H1 (cell line): Measurements from ENCODE around the gene PCDHAC1. TPM values are rescaled to one million over a fixed set of nuclear protein-coding genes. Genes with fewer than 3 reads are reported as not detected.

Experiments used
- CTCF ChIA-PET: fragments of 300-600 bp; sonication (Branson Sonifier 250); formaldehyde crosslinking; loops from one replicate; lab custom pipeline; 2021; ENCODE audit not compliant: partially characterized antibody; lab: Charles Lee
- POLR2A ChIA-PET: fragments of 300-600 bp; sonication (Branson Sonifier 250); formaldehyde crosslinking; loops from one replicate; lab custom pipeline; 2021; ENCODE audit warnings: inconsistent platforms; ENCODE audit not compliant: partially characterized antibody; lab: Charles Lee
- DNase-seq, 2 experiments: peaks; one replicate each; pipeline versions ENCODE4 v3.0.0 to v3.0.0-alpha.2; 2010 to 2022; ENCODE audit warnings: low spot score in 2 of 2, low read depth in 1 of 2, mixed read lengths in 1 of 2
- FAIRE-seq: peaks from 2 replicates; lab custom pipeline; 2011; peaks lifted over from hg19 to GRCh38; lab: Jason Lieb, UNC
- H2AFZ ChIP-seq: 2 replicates; pipeline ENCODE4 v1.8.1; 2012; ENCODE audit warnings: low read length, inconsistent platforms
- H2AK5ac ChIP-seq: 2 replicates; pipeline ENCODE4 v1.6.1; 2013; ENCODE audit warnings: low read depth, low read length
- H2BK120ac ChIP-seq: replicated peaks from 2 replicates; pipeline ENCODE3; 2013; ENCODE audit warnings: low read depth, low read length, inconsistent platforms
- H2BK12ac ChIP-seq: 2 replicates; pipeline ENCODE4 v1.6.1; 2013; ENCODE audit warnings: low read depth, low read length
- H2BK15ac ChIP-seq: 2 replicates; pipeline ENCODE4 v1.6.1; 2013; ENCODE audit warnings: low read length
- H2BK20ac ChIP-seq: 2 replicates; pipeline ENCODE4 v1.6.1; 2013; ENCODE audit warnings: low read length
- H2BK5ac ChIP-seq: 2 replicates; pipeline ENCODE4 v1.6.1; 2013; ENCODE audit warnings: low read depth, low read length
- H3K14ac ChIP-seq: 2 replicates; pipeline ENCODE4 v1.6.1; 2013; ENCODE audit warnings: inconsistent platforms; ENCODE audit not compliant: insufficient read length
- H3K18ac ChIP-seq: 2 replicates; pipeline ENCODE4 v1.6.1; 2013; ENCODE audit warnings: low read length; ENCODE audit errors: extremely low read depth
- H3K23ac ChIP-seq: 2 replicates; pipeline ENCODE4 v1.6.1; 2013; ENCODE audit warnings: inconsistent platforms; ENCODE audit not compliant: insufficient read length
- H3K23me2 ChIP-seq: 2 replicates; pipeline ENCODE4 v1.6.1; 2013; ENCODE audit warnings: low read depth, low read length
- H3K27ac ChIP-seq: 2 replicates; pipeline ENCODE4 v1.6.1; 2011; ENCODE audit warnings: low read depth, low read length, inconsistent platforms
- H3K27me3 ChIP-seq, 4 experiments: replicated peaks in 1 of 4; 1 replicate in 1 of 4; 2 replicates in 3 of 4; pipeline versions ENCODE4 v1.6.1 to v1.8.1; 2011 to 2013; ENCODE audit warnings: low read length in 3 of 4, mild to moderate bottlenecking in 3 of 4, inconsistent platforms in 2 of 4, mixed read lengths in 2 of 4, moderate library complexity in 1 of 4; ENCODE audit not compliant: control insufficient read depth in 3 of 4, insufficient read depth in 3 of 4; ENCODE audit errors: extremely low read depth in 1 of 4
- H3K36me3 ChIP-seq, 4 experiments: 2 replicates each; pipeline versions ENCODE4 v1.6.1 to v1.8.1; 2011 to 2013; ENCODE audit warnings: mild to moderate bottlenecking in 4 of 4, low read length in 3 of 4, moderate library complexity in 2 of 4, control low read depth in 1 of 4, inconsistent platforms in 1 of 4; ENCODE audit not compliant: insufficient read depth in 4 of 4, control insufficient read depth in 2 of 4
- H3K4ac ChIP-seq: replicated peaks from 2 replicates; pipeline ENCODE3; 2013; ENCODE audit warnings: low read length, low read depth, mixed read lengths, inconsistent platforms; ENCODE audit not compliant: insufficient read length
- H3K4me1 ChIP-seq, 4 experiments: replicated peaks in 1 of 4; 1 replicate in 1 of 4; 2 replicates in 3 of 4; pipeline versions ENCODE4 v1.6.1 to v1.8.1; 2011 to 2013; ENCODE audit warnings: low read length in 3 of 4, inconsistent platforms in 2 of 4, mixed read lengths in 1 of 4; ENCODE audit not compliant: insufficient read depth in 4 of 4, control insufficient read depth in 3 of 4
- H3K4me2 ChIP-seq, 2 experiments: 2 replicates each; pipeline versions ENCODE4 v1.6.1 to v1.8.1; 2011 to 2013; ENCODE audit warnings: low read depth in 2 of 2, low read length in 2 of 2, control low read depth in 1 of 2, inconsistent platforms in 1 of 2, mild to moderate bottlenecking in 1 of 2; ENCODE audit not compliant: insufficient read depth in 1 of 2
- H3K4me3 ChIP-seq, 4 experiments: fragments of 200-600, 300-600 bp in 1 of 4; sonication (generic), shearing (Covaris generic), sonication (Bioruptor Twin) in 1 of 4; 2 replicates each; pipeline versions ENCODE4 v1.5.1 to v1.8.1; 2011 to 2016; ENCODE audit warnings: low read length in 4 of 4, low read depth in 3 of 4, control low read depth in 2 of 4, inconsistent platforms in 2 of 4, mild to moderate bottlenecking in 2 of 4, mixed read lengths in 1 of 4, moderate library complexity in 1 of 4; ENCODE audit not compliant: insufficient read depth in 2 of 4; ENCODE audit errors: extremely low read depth in 1 of 4
- H3K56ac ChIP-seq: replicated peaks from 2 replicates; pipeline ENCODE3; 2013; ENCODE audit warnings: low read depth, mild to moderate bottlenecking, mixed read lengths, low read length, inconsistent platforms; ENCODE audit not compliant: insufficient read length
- H3K79me1 ChIP-seq: 2 replicates; pipeline ENCODE4 v1.6.1; 2013; ENCODE audit warnings: low read depth, low read length, control low read depth
- H3K79me2 ChIP-seq, 2 experiments: 2 replicates each; pipeline versions ENCODE4 v1.6.1 to v1.8.1; 2012 to 2013; ENCODE audit warnings: low read length in 2 of 2, mild to moderate bottlenecking in 2 of 2, inconsistent platforms in 1 of 2; ENCODE audit not compliant: insufficient read depth in 2 of 2, control insufficient read depth in 1 of 2
- H3K9ac ChIP-seq, 4 experiments: replicated peaks in 1 of 4; 1 replicate in 1 of 4; 2 replicates in 3 of 4; pipeline versions ENCODE4 v1.6.1 to v1.8.1; 2011 to 2013; ENCODE audit warnings: low read depth in 3 of 4, low read length in 3 of 4, control low read depth in 2 of 4, mild to moderate bottlenecking in 2 of 4, moderate library complexity in 2 of 4, inconsistent platforms in 1 of 4; ENCODE audit errors: extremely low read depth in 1 of 4
- H3K9me3 ChIP-seq, 2 experiments: 2 replicates each; pipeline versions ENCODE4 v1.6.1 to v1.8.1; 2012 to 2013; ENCODE audit warnings: mild to moderate bottlenecking in 2 of 2, moderate library complexity in 2 of 2, control low read depth in 1 of 2, inconsistent platforms in 1 of 2, low read depth in 1 of 2, low read length in 1 of 2, mixed read lengths in 1 of 2; ENCODE audit not compliant: insufficient read depth in 2 of 2
- H4K20me1 ChIP-seq, 2 experiments: replicated peaks in 1 of 2; 2 replicates each; pipeline versions ENCODE3 to v1.8.1; 2011 to 2013; ENCODE audit warnings: inconsistent platforms in 2 of 2, low read length in 2 of 2, mild to moderate bottlenecking in 1 of 2; ENCODE audit not compliant: insufficient read depth in 2 of 2, control insufficient read depth in 1 of 2
- H4K5ac ChIP-seq: 2 replicates; pipeline ENCODE4 v1.6.1; 2013; ENCODE audit warnings: low read length, low read depth, mixed read lengths, inconsistent platforms; ENCODE audit not compliant: insufficient read length
- H4K8ac ChIP-seq: 2 replicates; pipeline ENCODE4 v1.8.0; 2013; ENCODE audit warnings: mild to moderate bottlenecking, moderate library complexity, low read length, inconsistent platforms; ENCODE audit not compliant: insufficient read depth; ENCODE audit errors: extremely low read depth
- H4K91ac ChIP-seq: replicated peaks from 2 replicates; pipeline ENCODE3; 2013; ENCODE audit warnings: low read length, mixed read lengths, inconsistent platforms; ENCODE audit not compliant: insufficient read length
- ASH2L ChIP-seq: fragments of 200-600, 300-600 bp; sonication (generic); IDR thresholded peaks from one replicate; pipeline ENCODE4 v1.7.1; 2017; ENCODE audit warnings: low read length
- BCL11A ChIP-seq, 2 experiments: IDR thresholded peaks; one replicate each; pipeline ENCODE4 v1.6.1; 2011; ENCODE audit warnings: low read depth in 2 of 2, low read length in 2 of 2, mild to moderate bottlenecking in 2 of 2
- CBX8 ChIP-seq: fragments of 300-800, 300-1000 bp; sonication (generic); IDR thresholded peaks from 2 replicates; pipeline ENCODE4 v1.7.1; 2016; ENCODE audit warnings: low read depth, low read length, borderline replicate concordance
- EGR1 ChIP-seq: IDR thresholded peaks from 2 replicates; pipeline ENCODE4 v1.6.1; 2011; ENCODE audit warnings: low read depth, low read length, borderline replicate concordance
- KDM5A ChIP-seq: fragments of 200-600 bp; IDR thresholded peaks from 2 replicates; pipeline ENCODE4 v1.7.1; 2012; ENCODE audit warnings: mild to moderate bottlenecking, low read length, inconsistent platforms, mixed read lengths
- NRF1 ChIP-seq: IDR thresholded peaks from 2 replicates; pipeline ENCODE4 v1.6.1; 2011; ENCODE audit warnings: mild to moderate bottlenecking, low read depth, low read length, improper control_type of control experiment
- RBBP5 ChIP-seq: IDR thresholded peaks from 2 replicates; pipeline ENCODE4 v1.7.1; 2012; ENCODE audit warnings: low read depth, mild to moderate bottlenecking, inconsistent platforms, low read length, moderate library complexity, borderline replicate concordance
- SIN3A ChIP-seq, 2 experiments: IDR thresholded peaks in 1 of 2; conservative IDR thresholded peaks in 1 of 2; 2 replicates each; pipeline ENCODE4 v1.6.1; 2011 to 2012; ENCODE audit warnings: low read length in 2 of 2, improper control_type of control experiment in 1 of 2, low read depth in 1 of 2, mild to moderate bottlenecking in 1 of 2
- SP1 ChIP-seq: IDR thresholded peaks from 2 replicates; pipeline ENCODE4 v1.6.1; 2011; ENCODE audit warnings: low read depth, low read length
- ZNF274 ChIP-seq: IDR thresholded peaks from 2 replicates; pipeline ENCODE4 v1.7.0; 2012; ENCODE audit warnings: low read length, borderline replicate concordance; ENCODE audit errors: extremely low read depth
- WGBS, 2 experiments: shearing (Covaris generic) in 1 of 2; methylation state at CpG; one replicate each; pipeline versions ENCODE4 v1.1.6 to v1.1.7; 2013 to 2015; ENCODE audit warnings: low lambda C conversion rate in 2 of 2, mixed read lengths in 2 of 2, inconsistent platforms in 1 of 2, low coverage in 1 of 2, missing lambda C conversion rate in 1 of 2; ENCODE audit not compliant: insufficient replicate concordance in 2 of 2, insufficient coverage in 1 of 2, insufficient read length in 1 of 2; ENCODE audit errors: extremely low coverage in 1 of 2, missing lambda C conversion rate in 1 of 2; 5-methylcytosine and 5-hydroxymethylcytosine counted together
- polyA plus RNA-seq, 7 experiments: library from polyadenylated mRNA; depleted of rRNA in 3 of 7; stranded (reverse) in 5 of 7; unstranded in 2 of 7; fragments of >200 nt in 5 of 7; fragments of 200-250 nt in 2 of 7; gene quantifications; 1 replicate in 5 of 7; 2 replicates in 1 of 7; 4 replicates in 1 of 7; pipeline versions ENCODE4 v1.2.1 to v1.2.3, GENCODE V29; 2011 to 2013; ENCODE audit warnings: missing spikeins in 2 of 7, mixed read lengths in 2 of 7
- total RNA-seq: library from RNA; stranded (reverse); fragmentation: NEBNext Ultra II Directional; extraction: Animal tissue kit (Norgen Biotek cat#: 25700); gene quantifications from 2 replicates; pipeline ENCODE4 v1.2.1, GENCODE V29; 2021
- TF ChIP-seq, protein P1 (sequence below): IDR thresholded peaks from 2 replicates; pipeline ENCODE4 v1.6.1; 2011; ENCODE audit warnings: low read depth, mild to moderate bottlenecking, low read length; ENCODE audit not compliant: insufficient read depth

The PCDHAC1 gene
- total and polyA plus RNA-seq, 2 of the 8 experiments (the other 6 are each of a cell fraction or from before 2014, with no cell fraction given) = 2.2 to 4.5 TPM

DNA sequence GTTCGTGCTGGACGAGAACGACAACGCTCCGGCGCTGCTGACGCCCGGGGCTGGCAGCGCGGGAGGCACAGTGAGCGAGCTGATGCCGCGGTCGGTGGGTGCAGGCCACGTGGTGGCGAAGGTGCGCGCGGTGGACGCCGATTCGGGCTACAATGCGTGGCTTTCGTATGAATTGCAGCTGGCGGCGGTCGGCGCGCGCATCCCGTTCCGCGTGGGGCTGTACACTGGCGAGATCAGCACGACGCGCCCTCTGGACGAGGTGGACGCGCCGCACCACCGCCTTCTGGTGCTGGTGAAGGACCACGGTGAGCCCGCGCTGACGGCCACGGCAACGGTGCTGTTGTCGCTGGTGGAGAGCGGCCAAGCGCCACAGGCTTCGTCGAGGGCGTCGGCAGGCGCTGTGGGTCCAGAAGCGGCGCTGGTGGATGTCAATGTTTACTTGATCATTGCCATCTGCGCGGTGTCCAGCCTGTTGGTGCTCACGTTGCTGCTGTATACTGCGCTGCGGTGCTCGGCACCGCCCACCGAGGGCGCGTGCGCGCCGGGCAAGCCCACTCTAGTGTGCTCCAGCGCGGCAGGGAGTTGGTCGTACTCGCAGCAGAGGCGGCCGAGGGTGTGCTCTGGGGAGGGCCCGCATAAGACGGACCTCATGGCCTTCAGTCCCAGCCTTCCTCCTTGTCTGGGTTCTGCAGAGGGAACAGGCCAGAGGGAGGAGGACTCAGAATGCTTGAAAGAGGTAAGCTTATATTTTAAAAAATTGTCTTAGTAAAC lies 42.0 kb upstream of the PCDHAC1 start:
- H2BK5ac ChIP-seq = no peak overlapping the region
- no peak overlapping the region for H2BK12ac ChIP-seq
- H3K79me1 ChIP-seq = no peaks in the 10 kb centered on the region; the same call in 1 of the 2 replicates
- no peak overlapping the region for H3K4me2 ChIP-seq
- no peak overlapping the region for H2BK15ac ChIP-seq
- H3K18ac ChIP-seq = no peak overlapping the region
- no peaks in the 10 kb centered on the region; a peak in 1 of 4 replicates for H3K79me2 ChIP-seq
- H3K27me3 ChIP-seq = no peaks in the 10 kb centered on the region
- DNase-seq (no peak), FAIRE-seq (no peak)
- H2BK120ac ChIP-seq = no peak overlapping the region
- CTCF ChIA-PET = interaction anchor here (0.6 to 7.5 kb wide), 15 partner anchors 10 to 298 kb away, joined by 3 to 95 read pairs (median 8); partner anchors contain the start of genes PCDHA4, PCDHAC1, PCDHB1 and PCDHB16
- H2AFZ ChIP-seq = no peak overlapping the region
- TF ChIP-seq ASH2L (no peak), SIN3A (conservative IDR thresholded peaks at IDR 0.05 in 1 of 2, IDR thresholded peaks at IDR 0.05 in 1 of 2; ENCODE audit: low read depth in 1 of 2, low read length in 2 of 2) (no peak), EGR1 (no peak), ZNF274 (no peak), KDM5A (no peak), NRF1 (no peak), SP1 (no peak), CBX8 (no peak), RBBP5 (no peak), BCL11A (IDR thresholded peaks at IDR 0.05; ENCODE audit: low read depth in 2 of 2, low read length in 2 of 2) (no peak)
- TF ChIP-seq, protein P1, sequence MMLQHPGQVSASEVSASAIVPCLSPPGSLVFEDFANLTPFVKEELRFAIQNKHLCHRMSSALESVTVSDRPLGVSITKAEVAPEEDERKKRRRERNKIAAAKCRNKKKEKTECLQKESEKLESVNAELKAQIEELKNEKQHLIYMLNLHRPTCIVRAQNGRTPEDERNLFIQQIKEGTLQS = no peak
- H3K4me1 ChIP-seq = no peaks in the 10 kb centered on the region
- H4K20me1 ChIP-seq = peaks cover 0 to 5% of the 10 kb centered on the region in 2 experiments
- no peaks in the 10 kb centered on the region; a peak in 1 of 4 replicates for H3K9me3 ChIP-seq
- H2BK20ac ChIP-seq = no peak overlapping the region
- H3K4ac ChIP-seq = no peak overlapping the region
- no peak overlapping the region for H4K91ac ChIP-seq
- POLR2A ChIA-PET = interaction anchor here (0.7 to 2.7 kb wide), 2 partner anchors 42 to 156 kb away, joined by 3 to 17 read pairs; partner anchors contain the start of gene PCDHAC1
- no peak overlapping the region for H3K9ac ChIP-seq
- WGBS, 2 experiments = 97% methylated on average over 74 of the region's 79 CpGs; no CpG with 5 or more reads in 1 of the 2 experiments
- no peak overlapping the region for H3K14ac ChIP-seq
- peak overlapping the region; percentile 5; the same call in 1 of the 2 replicates for H4K8ac ChIP-seq
- H4K5ac ChIP-seq = no peak overlapping the region
- H3K23me2 ChIP-seq = no peaks in the 10 kb centered on the region
- no peak overlapping the region for H3K27ac ChIP-seq
- H3K23ac ChIP-seq = no peak overlapping the region
- no peak overlapping the region for H3K4me3 ChIP-seq
- peaks cover 0 to 5% (median 0%) of the 10 kb centered on the region in 4 experiments; a peak in 1 of 8 replicates for H3K36me3 ChIP-seq
- no peak overlapping the region for H2AK5ac ChIP-seq
- no peak overlapping the region for H3K56ac ChIP-seq
